GM12872 (cell line): ENCODE data around the gene GCFC2.

Experiments used
- TF ChIP-seq, protein P1 (sequence below): IDR thresholded peaks from 3 replicates; pipeline ENCODE4 v1.5.1; 2011; ENCODE audit warnings: low read depth, mild to moderate bottlenecking, low read length, moderate library complexity; ENCODE audit not compliant: insufficient read depth

Gene GCFC2

GRCh38 chr2:75707901-75708300 is 2.8 kb downstream of the GCFC2 start:
- TF ChIP-seq, protein P1, sequence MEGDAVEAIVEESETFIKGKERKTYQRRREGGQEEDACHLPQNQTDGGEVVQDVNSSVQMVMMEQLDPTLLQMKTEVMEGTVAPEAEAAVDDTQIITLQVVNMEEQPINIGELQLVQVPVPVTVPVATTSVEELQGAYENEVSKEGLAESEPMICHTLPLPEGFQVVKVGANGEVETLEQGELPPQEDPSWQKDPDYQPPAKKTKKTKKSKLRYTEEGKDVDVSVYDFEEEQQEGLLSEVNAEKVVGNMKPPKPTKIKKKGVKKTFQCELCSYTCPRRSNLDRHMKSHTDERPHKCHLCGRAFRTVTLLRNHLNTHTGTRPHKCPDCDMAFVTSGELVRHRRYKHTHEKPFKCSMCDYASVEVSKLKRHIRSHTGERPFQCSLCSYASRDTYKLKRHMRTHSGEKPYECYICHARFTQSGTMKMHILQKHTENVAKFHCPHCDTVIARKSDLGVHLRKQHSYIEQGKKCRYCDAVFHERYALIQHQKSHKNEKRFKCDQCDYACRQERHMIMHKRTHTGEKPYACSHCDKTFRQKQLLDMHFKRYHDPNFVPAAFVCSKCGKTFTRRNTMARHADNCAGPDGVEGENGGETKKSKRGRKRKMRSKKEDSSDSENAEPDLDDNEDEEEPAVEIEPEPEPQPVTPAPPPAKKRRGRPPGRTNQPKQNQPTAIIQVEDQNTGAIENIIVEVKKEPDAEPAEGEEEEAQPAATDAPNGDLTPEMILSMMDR: no peak

- TF ChIP-seq, protein P1: no peak
Measured at GRCh38 chr2:75705921-75706320, 4.8 kb downstream of the GCFC2 start.

- TF ChIP-seq, protein P1: no peak
Measured at GRCh38 chr2:75703589-75704287, 7.0 kb downstream of the GCFC2 start.

DNA sequence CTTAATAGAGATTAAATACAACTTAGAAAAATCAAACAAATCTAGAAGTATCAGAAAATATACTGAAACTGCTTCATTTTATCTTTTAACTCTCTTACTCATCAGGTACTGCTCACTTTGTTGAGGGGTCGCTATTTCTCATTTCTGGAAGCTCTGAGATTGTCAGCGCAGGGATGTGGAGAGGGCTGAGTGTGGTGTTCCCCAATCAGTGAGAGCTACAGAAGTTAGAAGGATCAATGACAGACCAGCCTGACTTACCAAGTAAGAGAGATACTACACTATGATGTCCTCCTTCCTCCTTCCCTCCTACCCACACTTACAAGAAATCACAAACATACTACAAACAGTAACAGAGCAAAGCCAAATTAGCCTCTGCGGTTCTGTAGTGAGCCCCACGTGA is 8.1 kb downstream of the GCFC2 start:
- TF ChIP-seq, protein P1: no peak

DNA sequence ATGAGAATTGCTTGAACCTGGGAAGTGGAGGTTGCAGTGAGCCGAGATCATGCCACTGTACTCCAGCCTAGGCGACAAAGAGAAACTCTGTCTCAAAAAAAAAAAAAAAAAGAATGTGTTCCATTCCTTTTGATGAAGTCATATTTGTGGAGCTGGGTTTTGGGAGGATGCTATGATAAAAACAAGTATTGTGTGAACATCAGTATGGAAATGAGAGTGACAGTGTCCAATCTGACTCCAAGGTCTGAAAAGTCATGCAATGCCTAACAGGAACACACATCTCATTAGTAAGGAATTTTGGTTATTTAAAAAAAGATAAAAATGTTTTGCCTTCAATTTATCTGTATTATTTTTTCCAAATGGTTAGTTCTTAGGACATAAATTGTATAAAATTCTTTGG is 11.8 kb downstream of the GCFC2 start:
- TF ChIP-seq, protein P1: no peak

GRCh38 chr2:75688196-75688595 is 22.5 kb downstream of the GCFC2 start:
- TF ChIP-seq, protein P1: no peak

GRCh38 chr2:75680402-75680801 is 30.3 kb downstream of the GCFC2 start:
- TF ChIP-seq, protein P1: no peak
